Measurements from ENCODE around the gene RXFP1.

DNA sequence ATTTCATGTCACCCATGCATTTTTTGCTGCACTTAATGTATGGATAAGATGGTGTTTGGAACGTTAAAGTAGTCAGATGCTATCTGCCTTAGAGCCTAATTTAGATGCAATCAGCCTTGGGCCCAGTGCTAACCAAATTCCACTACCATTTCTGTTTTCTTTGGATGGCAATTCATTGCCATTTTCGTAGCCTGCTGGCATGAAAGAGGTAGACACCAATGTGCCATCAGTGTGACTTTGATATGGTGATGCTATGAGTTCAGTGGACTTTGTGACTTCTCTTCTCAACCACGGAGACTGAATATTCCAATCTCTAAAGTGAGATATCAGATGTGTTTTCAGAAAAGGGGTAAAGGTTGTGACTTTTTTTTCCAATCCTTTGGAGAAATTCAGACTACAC lies 152.0 kb downstream of the RXFP1 start:
- TF ChIP-seq, protein P1, sequence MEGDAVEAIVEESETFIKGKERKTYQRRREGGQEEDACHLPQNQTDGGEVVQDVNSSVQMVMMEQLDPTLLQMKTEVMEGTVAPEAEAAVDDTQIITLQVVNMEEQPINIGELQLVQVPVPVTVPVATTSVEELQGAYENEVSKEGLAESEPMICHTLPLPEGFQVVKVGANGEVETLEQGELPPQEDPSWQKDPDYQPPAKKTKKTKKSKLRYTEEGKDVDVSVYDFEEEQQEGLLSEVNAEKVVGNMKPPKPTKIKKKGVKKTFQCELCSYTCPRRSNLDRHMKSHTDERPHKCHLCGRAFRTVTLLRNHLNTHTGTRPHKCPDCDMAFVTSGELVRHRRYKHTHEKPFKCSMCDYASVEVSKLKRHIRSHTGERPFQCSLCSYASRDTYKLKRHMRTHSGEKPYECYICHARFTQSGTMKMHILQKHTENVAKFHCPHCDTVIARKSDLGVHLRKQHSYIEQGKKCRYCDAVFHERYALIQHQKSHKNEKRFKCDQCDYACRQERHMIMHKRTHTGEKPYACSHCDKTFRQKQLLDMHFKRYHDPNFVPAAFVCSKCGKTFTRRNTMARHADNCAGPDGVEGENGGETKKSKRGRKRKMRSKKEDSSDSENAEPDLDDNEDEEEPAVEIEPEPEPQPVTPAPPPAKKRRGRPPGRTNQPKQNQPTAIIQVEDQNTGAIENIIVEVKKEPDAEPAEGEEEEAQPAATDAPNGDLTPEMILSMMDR (IDR thresholded peaks at IDR 0.05) = no peak
- TF ChIP-seq EP300 (IDR thresholded peaks at IDR 0.05) = no peak

Measured in ovary (tissue), 3 donors.